GM21529 (cell line): Measurements from ENCODE around the gene CDH24.

Source experiments
- ATAC-seq: cut with Tn5 transposase; IDR thresholded peaks from one replicate; pipeline ENCODE4 v1.9.1; 2021; ENCODE audit not compliant: unreplicated experiment

CDH24 gene

DNA sequence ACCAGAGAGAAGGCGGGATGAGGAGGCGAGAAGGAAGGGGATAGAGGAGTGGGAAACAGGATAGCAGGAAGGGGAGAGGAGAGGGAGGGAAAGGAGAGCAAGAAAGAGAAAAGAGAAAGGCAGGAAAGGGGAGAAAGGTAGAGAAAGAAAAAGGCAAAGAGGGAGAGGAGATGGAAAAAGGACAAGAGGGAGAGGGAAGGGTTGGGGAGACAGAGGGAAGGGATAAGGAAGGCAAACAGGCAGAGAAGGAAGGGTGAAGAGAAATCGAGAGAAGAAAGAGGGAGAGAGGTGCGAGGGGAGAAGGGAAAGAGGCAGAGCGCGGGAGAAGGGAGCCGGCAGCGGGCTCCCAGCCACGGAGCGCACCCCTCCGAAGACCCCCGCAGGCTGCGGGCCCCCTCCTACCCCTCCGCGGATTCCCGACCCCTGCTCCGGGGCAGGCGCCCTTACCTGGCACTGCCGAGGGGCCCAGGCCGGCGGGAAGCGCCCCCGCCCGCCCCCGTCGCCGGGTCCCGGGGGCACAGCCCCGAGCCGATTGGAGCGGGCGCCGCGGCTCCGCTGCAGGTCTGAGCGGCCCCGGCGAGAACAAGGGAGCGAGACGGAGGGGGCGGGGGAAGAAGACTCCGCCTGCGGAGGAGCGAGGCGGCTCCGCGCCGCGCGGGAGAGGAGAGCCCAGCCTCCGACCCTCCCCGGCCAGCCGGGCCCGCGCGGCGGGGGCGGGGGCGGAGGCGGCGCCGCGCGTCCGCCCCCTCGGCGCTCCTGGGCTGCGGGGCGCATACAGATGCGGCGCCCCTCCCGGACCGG, at the start of gene CDH24:
Gene CDH24, minus strand, starts transcription at position 565 of the 801 bp plus-strand sequence. CDS start 1,787 bp downstream, outside the sequence.
- peak; percentile 38 for ATAC-seq

DNA sequence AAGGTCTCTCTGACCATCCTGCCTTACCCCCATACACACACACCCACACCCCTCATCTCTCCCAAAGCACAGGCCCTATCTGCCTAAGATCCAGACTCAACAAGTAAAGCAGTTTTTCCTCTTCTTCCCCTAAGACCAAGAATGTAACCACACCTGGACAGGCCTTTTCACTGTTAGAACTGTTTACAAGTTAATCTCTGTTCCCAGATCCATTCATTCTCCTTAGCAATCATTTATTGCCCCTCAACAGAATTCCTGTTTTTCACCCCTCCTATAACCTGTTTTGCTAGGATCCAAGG, 49.4 kb upstream of the CDH24 start:
- ATAC-seq: no peak

DNA sequence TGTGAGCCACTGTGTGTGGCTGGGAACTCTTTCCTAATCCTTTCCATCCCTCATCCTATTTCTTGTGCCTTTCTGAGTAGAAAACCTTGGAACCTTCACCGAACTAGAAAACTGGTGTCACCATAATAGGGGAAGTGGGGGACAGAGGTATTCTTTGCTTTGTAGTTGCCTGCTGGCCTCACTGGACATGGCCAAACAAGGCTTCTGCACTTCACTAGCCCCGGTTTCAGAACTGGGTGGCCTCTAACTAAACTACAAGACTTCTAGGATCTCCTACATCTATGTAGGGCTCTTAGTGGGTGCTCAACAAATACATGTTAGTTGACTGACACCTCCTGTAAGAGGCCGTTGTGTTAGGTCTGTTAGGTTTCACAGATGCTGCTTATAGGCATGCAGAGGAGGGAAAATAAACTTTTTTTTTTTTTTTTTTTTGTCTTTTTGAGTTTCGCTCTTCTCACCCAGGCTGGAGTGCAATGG, 48.1 kb upstream of the CDH24 start:
- no peak for ATAC-seq

GRCh38 chr14:23104591-23105347, 47.4 kb upstream of the CDH24 start, which contains the start of gene CIROP:
TSS of gene CIROP (minus strand) at chr14:23104989. CDS start at chr14:23104920, 69 bp downstream.
- no peak for ATAC-seq

- no peak for ATAC-seq
These were observed 46.8 kb upstream of the CDH24 start for GRCh38 chr14:23104070-23104590.

- no peak for ATAC-seq
These were observed 46.3 kb upstream of the CDH24 start for GRCh38 chr14:23103581-23103980.

- no peak for ATAC-seq
These were observed 45.5 kb upstream of the CDH24 start for GRCh38 chr14:23102801-23103200.

DNA sequence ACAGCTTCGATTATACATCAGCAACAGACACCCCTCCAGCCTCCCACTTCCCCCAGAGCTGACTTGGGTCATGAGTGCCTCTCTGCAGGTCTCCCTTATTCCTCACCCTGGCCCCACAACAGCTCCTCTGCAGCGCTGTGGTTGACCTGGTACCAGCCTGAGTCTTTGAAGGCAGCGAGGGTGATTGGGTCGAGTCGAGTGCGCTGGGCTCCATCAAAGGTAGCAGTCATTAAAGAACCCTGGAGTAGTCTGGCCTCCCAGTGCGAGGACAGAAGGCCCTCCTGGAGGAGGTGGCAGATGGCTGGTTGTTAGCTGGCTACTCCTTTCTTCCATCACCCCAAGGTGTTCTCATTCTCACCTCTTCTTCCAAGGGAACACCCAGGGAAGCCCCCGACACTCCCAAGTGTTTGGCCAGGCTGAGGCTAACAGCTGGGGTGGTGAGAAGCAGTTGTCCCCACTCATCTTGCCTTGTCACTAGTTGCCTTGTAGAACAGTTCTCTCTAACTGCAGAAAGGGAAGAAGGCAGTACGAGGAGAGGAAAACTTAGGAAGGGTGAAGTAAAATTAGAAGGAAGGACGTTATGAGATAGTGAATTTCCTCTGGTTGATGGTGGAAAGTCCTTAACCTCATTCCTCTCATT, 44.8 kb upstream of the CDH24 start:
- ATAC-seq: no peak

GRCh38 chr14:23101213-23101970, 44.1 kb upstream of the CDH24 start:
- ATAC-seq: no peak

- ATAC-seq: no peak
These were observed 42.0 kb upstream of the CDH24 start for GRCh38 chr14:23099212-23099861.

- no peak for ATAC-seq
These were observed 40.5 kb upstream of the CDH24 start for GRCh38 chr14:23097786-23098185.

- ATAC-seq: peak; percentile 93
These were observed 38.1 kb upstream of the CDH24 start, which contains the start of gene C14orf119 for GRCh38 chr14:23095196-23096108. TSS of gene C14orf119 (plus strand) at chr14:23095505. CDS start at chr14:23097659, 2,154 bp downstream.

DNA sequence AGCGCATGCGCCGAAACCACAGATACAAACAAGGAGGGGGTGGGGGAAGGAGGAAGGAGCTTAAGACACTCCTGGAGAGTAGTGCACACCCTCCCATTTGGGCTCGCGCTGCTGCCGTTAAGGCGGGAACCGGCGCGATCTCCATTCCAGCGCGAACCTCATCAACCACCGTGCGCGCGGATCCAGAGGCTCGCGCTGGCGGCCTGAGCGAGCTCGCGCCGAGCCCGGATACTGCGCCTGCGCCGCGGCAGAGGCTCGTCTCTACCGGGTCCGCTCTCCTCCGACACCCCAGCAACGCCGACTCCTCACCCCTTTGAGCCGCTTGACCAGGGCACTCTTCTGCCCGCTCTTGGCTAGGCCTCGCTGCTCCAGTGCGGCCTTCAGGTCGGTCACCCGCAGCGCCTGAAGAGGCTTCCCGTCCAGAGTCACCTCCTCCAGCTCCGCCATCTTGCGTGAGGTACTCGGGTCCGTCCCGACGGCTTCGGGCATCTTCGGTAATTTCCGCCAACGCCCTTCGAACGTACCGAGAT, 37.4 kb upstream of the CDH24 start, which contains the start of gene ACIN1:
Gene ACIN1, minus strand, starts transcription at position 471 of the 530 bp plus-strand sequence. Its CDS starts 24 bp downstream, at position 447.
- peak; percentile 33 for ATAC-seq

GRCh38 chr14:23093991-23094665, 36.8 kb upstream of the CDH24 start:
- ATAC-seq: no peak

GRCh38 chr14:23093526-23093925, 36.2 kb upstream of the CDH24 start:
- no peak for ATAC-seq

GRCh38 chr14:23093104-23093503, 35.8 kb upstream of the CDH24 start:
- ATAC-seq: no peak

DNA sequence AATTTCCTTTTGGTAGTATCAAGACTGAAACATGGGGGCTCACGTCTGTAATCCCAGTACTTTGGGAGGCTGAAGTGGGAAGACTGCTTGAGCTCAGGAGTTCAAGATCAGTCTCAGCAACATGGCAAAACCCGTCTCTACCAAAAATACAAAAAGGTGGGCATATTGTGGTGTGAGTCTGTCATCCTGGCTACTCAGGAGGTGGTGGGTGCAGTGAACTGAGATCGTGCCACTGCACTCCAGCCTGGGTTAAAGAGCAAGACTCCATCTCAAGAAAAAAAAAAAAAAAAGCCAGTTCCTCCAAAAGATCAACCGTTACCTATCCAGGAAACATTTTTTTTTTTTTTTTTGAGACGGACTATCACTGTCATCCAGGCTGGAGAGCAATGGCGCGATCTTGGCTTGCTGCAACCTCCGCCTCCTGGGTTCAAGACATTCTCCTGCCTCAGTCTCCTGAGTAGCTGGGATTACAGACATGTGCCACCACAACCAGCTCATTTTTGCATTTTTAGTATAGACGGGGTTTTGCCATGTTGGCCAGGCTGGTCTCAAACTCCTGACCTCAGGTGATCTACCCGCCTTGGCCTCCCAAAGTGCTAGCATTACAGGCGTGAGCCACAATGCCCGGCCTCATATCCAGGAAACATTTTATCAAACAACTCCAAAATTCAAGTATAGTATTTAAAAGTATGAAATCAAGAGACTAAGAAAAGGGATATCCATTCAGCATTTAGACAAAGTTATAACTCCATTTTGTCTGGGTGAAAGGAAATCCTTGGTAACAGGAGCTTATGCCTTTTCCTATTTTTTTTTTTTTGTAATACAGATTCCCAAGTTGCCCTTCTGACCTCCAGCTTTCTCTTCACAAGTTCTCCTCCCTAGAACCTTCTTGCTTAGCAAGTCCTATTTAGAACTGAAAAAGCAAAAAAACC, 34.2 kb upstream of the CDH24 start:
- ATAC-seq: no peak
